WI38 (cell line): ENCODE measurements around the gene PDHA2.

Experiments
- H3K4me3 ChIP-seq: 2 replicates; pipeline ENCODE4 v1.5.1; 2011; ENCODE audit warnings: low read depth, mild to moderate bottlenecking, control low read depth, low read length
- CTCF ChIP-seq: IDR thresholded peaks from 2 replicates; pipeline ENCODE4 v1.5.1; 2012; ENCODE audit warnings: low read depth, mild to moderate bottlenecking, control low read depth, low read length

The PDHA2 gene

GRCh38 chr4:95869961-95870500 is 30.1 kb downstream of the PDHA2 start:
- TF ChIP-seq CTCF: no peak
- no peak overlapping the region for H3K4me3 ChIP-seq

DNA sequence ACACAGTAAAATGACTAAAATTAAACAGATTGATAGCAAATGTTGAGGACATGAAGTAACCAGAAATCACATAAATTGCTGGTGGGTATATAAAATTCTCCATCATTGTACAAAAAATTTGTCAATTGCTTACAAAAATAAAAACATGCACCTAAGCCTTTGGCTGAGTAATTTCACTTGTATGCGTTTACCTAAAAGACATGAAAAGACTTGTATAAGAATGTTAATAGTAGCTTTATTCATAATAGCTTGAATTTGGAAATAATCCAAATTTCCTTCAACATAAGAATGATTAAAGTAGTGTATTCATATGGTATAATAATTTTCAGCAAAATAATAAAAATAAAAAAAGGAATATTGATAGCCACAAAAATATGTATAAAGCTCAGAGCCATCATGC is 37.7 kb downstream of the PDHA2 start:
- no peak overlapping the region for H3K4me3 ChIP-seq
- TF ChIP-seq CTCF: no peak

DNA sequence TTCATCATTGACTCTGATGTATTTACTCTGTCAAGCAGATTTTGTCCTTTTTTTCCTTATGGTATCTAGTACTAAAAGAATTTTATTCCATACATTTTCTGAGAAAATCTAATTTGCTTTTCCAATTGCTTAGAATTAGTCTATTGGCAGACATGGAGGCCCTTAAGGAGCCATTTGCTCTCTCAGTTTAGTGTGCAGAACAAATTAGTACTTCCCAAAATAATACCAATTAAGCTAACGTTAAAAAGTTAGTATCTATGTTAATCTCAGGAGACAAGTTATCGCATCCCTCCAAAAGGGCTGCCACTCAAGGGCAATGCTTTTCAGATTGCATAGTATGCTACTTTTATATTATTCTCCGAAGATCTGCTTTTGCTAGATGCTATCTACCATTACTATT is 47.7 kb downstream of the PDHA2 start:
- no peak overlapping the region for H3K4me3 ChIP-seq
- no peak for TF ChIP-seq CTCF

GRCh38 chr4:95889662-95890061 is 49.8 kb downstream of the PDHA2 start:
- no peak overlapping the region for H3K4me3 ChIP-seq
- TF ChIP-seq CTCF: no peak
